Glutamatergic neuron (in vitro differentiated cells): Measurements from ENCODE around the gene ABHD1. TPM values are rescaled to one million over a fixed set of nuclear protein-coding genes. Genes with fewer than 3 reads are reported as not detected.

Source experiments
- DNase-seq: peaks from one replicate; pipeline ENCODE4 v3.0.0; 2022
- H3K27ac Mint-ChIP-seq: one replicate; pipeline ENCODE4 v1.8.0; 2020; ENCODE audit warnings: mild to moderate bottlenecking, mixed read lengths, inconsistent platforms; ENCODE audit not compliant: unreplicated experiment
- H3K27me3 Mint-ChIP-seq: one replicate; pipeline ENCODE4 v1.8.0; 2020; ENCODE audit warnings: mild to moderate bottlenecking, moderate library complexity, mixed read lengths, inconsistent platforms; ENCODE audit not compliant: unreplicated experiment
- H3K36me3 Mint-ChIP-seq: one replicate; pipeline ENCODE4 v1.8.0; 2020; ENCODE audit warnings: mild to moderate bottlenecking, mixed read lengths, inconsistent platforms; ENCODE audit not compliant: unreplicated experiment
- H3K4me1 Mint-ChIP-seq: one replicate; pipeline ENCODE4 v1.8.0; 2020; ENCODE audit warnings: mild to moderate bottlenecking, low read depth, mixed read lengths, inconsistent platforms; ENCODE audit not compliant: unreplicated experiment
- H3K4me3 Mint-ChIP-seq: one replicate; pipeline ENCODE4 v1.8.0; 2020; ENCODE audit warnings: mild to moderate bottlenecking, mixed read lengths, inconsistent platforms; ENCODE audit not compliant: unreplicated experiment
- H3K9me3 Mint-ChIP-seq: one replicate; pipeline ENCODE4 v1.8.0; 2020; ENCODE audit warnings: mild to moderate bottlenecking, moderate library complexity, mixed read lengths, inconsistent platforms; ENCODE audit not compliant: unreplicated experiment
- total RNA-seq: library from RNA; stranded (reverse); fragmentation: NEBNext Ultra II Directional; extraction: Animal tissue kit (Norgen Biotek cat#: 25700); gene quantifications from one replicate; pipeline ENCODE4 v1.2.1, GENCODE V29; 2021; ENCODE audit not compliant: unreplicated experiment
- TF ChIP-seq, protein P1 (sequence below): fragments of 200-600 bp; sonication (generic); IDR thresholded peaks from one replicate; pipeline ENCODE4 v1.5.0; 2021; ENCODE audit not compliant: partially characterized antibody, unreplicated experiment

ABHD1 gene
- total RNA-seq, 1 donor from 2014 or later = not detected

DNA sequence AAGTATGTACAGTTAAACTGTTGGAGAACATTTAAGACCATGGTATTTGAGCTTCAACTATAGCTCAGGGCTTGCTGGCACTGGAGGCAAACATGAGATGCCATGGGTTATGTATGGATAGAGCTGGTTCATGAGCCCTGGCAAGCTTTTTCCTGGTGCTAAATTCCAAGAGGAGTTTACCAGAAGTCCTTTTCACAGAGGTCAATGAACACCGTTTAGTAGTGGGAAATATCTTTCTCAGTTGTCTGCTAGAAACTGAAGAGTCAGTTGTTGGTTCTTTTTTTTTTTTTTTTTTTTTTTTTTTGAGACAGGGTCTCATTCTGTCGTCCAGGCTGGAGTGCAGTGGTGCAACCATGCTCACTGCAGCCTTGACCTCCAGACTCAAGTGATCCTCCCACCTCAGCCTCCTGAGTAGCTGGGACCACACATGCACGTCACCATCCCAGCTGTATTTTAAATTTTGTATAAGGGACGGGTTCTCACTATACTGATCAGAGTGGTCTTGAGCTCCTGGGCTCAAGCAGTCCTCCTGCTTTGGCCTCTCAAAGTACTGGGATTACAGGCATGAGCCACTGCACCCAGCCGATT is 35.7 kb upstream of the ABHD1 start:
- peak overlapping the region; percentile 70 for H3K4me3 Mint-ChIP-seq
- H3K4me1 Mint-ChIP-seq = peaks cover 7% of the 10 kb centered on the region
- no peaks in the 10 kb centered on the region for H3K36me3 Mint-ChIP-seq
- H3K27ac Mint-ChIP-seq = no peak overlapping the region
- TF ChIP-seq, protein P1, sequence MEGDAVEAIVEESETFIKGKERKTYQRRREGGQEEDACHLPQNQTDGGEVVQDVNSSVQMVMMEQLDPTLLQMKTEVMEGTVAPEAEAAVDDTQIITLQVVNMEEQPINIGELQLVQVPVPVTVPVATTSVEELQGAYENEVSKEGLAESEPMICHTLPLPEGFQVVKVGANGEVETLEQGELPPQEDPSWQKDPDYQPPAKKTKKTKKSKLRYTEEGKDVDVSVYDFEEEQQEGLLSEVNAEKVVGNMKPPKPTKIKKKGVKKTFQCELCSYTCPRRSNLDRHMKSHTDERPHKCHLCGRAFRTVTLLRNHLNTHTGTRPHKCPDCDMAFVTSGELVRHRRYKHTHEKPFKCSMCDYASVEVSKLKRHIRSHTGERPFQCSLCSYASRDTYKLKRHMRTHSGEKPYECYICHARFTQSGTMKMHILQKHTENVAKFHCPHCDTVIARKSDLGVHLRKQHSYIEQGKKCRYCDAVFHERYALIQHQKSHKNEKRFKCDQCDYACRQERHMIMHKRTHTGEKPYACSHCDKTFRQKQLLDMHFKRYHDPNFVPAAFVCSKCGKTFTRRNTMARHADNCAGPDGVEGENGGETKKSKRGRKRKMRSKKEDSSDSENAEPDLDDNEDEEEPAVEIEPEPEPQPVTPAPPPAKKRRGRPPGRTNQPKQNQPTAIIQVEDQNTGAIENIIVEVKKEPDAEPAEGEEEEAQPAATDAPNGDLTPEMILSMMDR = no peak
- H3K9me3 Mint-ChIP-seq = peaks cover 7% of the 10 kb centered on the region
- no peak for DNase-seq
- H3K27me3 Mint-ChIP-seq = peaks cover 3% of the 10 kb centered on the region

DNA sequence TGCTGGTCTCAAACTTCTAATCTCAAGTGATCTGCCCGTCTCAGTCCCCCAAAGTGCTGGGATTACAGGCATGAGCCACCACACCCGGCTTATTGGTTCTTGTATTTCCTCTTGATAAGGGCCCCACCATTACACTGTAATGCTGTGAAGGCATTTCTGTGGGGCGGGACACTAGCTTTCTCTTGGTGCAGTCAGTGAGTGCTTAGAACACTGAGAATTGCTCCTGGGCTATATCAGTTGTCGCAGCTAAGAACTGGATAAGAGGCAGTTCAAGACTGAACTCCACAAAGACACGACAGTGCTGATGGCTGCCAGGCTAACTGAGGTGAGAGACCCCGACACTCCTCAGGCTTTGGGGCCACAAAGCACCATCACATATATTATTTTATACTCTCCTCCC is 35.0 kb upstream of the ABHD1 start:
- no peak for DNase-seq
- Mint-ChIP-seq H3K27me3 (peaks cover 3% of the 10 kb centered on the region), H3K27ac (no peak overlapping the region), H3K4me1 (peaks cover 7% of the 10 kb centered on the region), H3K4me3 (peak overlapping the region; percentile 15), H3K9me3 (peaks cover 7% of the 10 kb centered on the region), H3K36me3 (no peaks in the 10 kb centered on the region)
- TF ChIP-seq, protein P1 = no peak

DNA sequence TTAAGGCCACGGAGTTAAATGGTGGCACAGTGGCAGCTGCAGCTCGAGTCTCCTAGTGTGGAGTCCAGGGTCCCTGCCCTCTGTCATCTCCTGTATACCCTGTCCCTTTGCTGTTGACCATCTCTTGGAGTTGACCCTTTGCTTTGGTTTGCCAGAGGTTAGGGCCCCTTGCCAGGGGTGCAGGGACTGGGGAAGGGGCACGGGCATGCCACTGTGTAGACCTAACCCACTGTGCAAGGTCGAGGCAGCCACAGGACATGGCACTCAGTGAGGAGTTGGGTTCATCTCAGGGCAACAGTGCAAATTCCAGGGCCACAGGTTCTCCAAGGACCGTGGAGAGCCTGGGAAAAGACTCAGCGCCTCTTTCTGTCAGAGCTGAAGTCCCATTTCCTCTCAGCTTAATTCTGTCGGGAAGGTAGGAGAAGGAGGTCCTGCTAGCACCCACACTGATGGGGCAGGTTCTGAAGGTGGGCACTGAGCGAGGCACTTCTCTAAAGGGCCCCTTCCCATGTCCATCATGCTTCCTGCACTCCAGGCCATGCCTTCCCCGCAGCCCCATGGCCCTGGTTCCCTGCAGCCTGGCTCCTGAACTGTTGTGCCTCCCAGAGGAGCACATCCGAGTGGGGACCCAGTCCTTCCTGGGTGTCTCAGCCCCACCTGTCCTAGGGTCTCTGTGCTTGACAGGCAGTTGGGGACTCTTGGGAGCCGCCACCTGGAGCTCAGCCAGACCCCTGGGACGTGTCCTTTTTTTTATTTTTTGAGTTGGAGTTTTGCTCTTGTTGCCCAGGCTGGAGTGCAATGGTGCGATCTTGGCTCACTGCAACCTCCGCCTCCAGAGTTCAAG is 34.3 kb upstream of the ABHD1 start:
- no peak for DNase-seq
- Mint-ChIP-seq H3K4me1 (peaks cover 7% of the 10 kb centered on the region), H3K9me3 (peaks cover 7% of the 10 kb centered on the region), H3K27ac (no peak overlapping the region), H3K36me3 (no peaks in the 10 kb centered on the region), H3K4me3 (no peak overlapping the region), H3K27me3 (peaks cover 3% of the 10 kb centered on the region)
- TF ChIP-seq, protein P1 = no peak

DNA sequence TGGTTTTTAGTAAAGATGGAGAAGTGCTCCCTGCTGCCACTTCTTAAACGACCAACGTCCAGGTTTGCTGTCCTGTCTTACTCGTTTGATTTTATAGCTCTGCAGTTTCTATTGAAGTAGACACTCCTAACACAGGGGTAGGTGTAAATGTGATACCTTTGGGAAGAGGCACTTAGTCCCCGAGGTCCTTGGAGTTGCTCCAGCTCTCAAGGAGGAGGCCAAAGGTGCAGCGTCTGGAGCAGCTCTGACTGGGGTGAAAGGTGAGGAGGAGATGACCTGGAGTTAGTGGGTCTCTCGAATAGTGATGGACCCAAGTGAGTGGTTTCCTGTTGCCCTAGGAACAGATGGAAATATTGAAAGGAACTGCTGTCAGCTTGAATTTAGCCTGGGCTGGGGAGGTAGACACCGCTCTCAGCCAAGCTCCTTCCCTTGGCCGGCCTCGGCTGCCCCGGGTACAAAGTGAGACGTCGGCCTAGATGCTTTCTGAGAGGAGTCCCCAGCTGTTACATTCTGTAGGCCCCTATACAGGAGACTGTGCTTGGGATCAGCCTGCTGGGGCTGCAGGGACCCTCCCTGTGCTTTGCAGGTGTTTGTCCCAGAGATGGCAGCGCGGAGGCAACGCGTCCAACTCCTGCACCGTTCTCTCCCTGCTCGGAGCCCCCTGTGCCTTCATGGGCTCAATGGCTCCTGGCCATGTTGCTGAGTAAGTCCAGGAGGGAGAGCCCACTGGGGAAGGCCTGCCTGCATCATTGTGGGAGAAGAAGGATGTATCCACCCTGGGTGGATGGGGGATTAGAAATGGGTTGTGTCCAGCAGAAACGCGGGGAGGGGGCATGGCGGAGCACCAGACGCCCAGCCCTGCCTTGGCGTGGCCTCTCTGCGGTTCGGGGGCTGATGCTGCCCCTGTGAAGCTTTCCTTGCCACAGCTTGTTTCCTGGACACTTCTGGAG is 31.6 kb upstream of the ABHD1 start:
- TF ChIP-seq, protein P1 = no peak
- Mint-ChIP-seq H3K4me1 (peaks cover 4% of the 10 kb centered on the region), H3K4me3 (peak overlapping the region; percentile 12), H3K36me3 (no peaks in the 10 kb centered on the region), H3K27ac (peak overlapping the region; percentile 19), H3K9me3 (peaks cover 2% of the 10 kb centered on the region), H3K27me3 (peaks cover 3% of the 10 kb centered on the region)
- DNase-seq = no peak
